Heart right ventricle (tissue), 16 donors: ENCODE measurements around the gene KNDC1. TPM values are rescaled to one million over a fixed set of nuclear protein-coding genes. Genes with fewer than 3 reads are reported as not detected.
A peak's percentile ranks its signal among the peaks of the same experiment; 100 is the strongest.
"Not testable (repeated sequence)": the region's sequence is repeated elsewhere in the genome, so short reads cannot be mapped to it uniquely, and the experiment has no call there.

ENCODE experiments used
- ATAC-seq, 8 donors: fragments of 200-7000 bp; cut with Tn5 transposase; one replicate each; pipeline ENCODE4 v1.9.1; 2020; ENCODE audit warnings: mild to moderate bottlenecking in 8 of 8, moderate library complexity in 8 of 8, moderate number of reproducible peaks in 1 of 8
- DNase-seq, 2 donors: peaks; one replicate each; pipeline ENCODE4 v3.0.0-alpha.2; 2020
- H3K27ac ChIP-seq, 10 donors: fragments of 200-600 bp; sonication (generic) in 2 of 10; one replicate each; pipeline versions ENCODE4 v1.5.0 to v1.8.0; 2020 to 2022; ENCODE audit warnings: mild to moderate bottlenecking in 3 of 10
- H3K27me3 ChIP-seq, 7 donors: fragments of 200-600 bp; one replicate each; pipeline ENCODE4 v1.8.0; 2021 to 2022; ENCODE audit warnings: mild to moderate bottlenecking in 2 of 7
- H3K36me3 ChIP-seq, 9 donors: fragments of 200-600 bp; sonication (generic) in 1 of 9; one replicate each; pipeline versions ENCODE4 v1.5.0 to v1.8.0; 2020 to 2022; ENCODE audit warnings: mild to moderate bottlenecking in 2 of 9
- H3K4me1 ChIP-seq, 9 donors: fragments of 200-600 bp; sonication (generic) in 1 of 9; one replicate each; pipeline versions ENCODE4 v1.5.0 to v1.8.0; 2020 to 2022; ENCODE audit warnings: mild to moderate bottlenecking in 4 of 9
- H3K4me3 ChIP-seq, 10 donors: fragments of 200-600 bp; sonication (generic) in 2 of 10; one replicate each; pipeline versions ENCODE4 v1.5.0 to v1.8.0; 2020 to 2022; ENCODE audit warnings: mild to moderate bottlenecking in 7 of 10, moderate library complexity in 2 of 10
- H3K9me3 ChIP-seq, 11 donors: fragments of 200-600 bp in 10 of 11; sonication (generic) in 2 of 11; one replicate each; pipeline versions ENCODE4 v1.5.0 to v1.8.0; 2013 to 2022; ENCODE audit warnings: mild to moderate bottlenecking in 2 of 11, control low read depth in 1 of 11, moderate library complexity in 1 of 11
- CTCF ChIP-seq, 9 donors: fragments of 200-600 bp; sonication (generic) in 2 of 9; IDR thresholded peaks; one replicate each; pipeline versions ENCODE4 v1.5.0 to v1.8.0; 2021 to 2022; ENCODE audit warnings: antibody characterized with exemption in 9 of 9, mild to moderate bottlenecking in 5 of 9, moderate library complexity in 1 of 9
- WGBS, 2 donors: extraction: QIAGEN DNeasy Blood & Tissue Kit; methylation state at CpG; one replicate each; pipeline ENCODE4 v1.1.7; 2013; ENCODE audit warnings: inconsistent platforms in 1 of 2; 5-methylcytosine and 5-hydroxymethylcytosine counted together
- intact Hi-C, 10 donors: fragments of 100-400 bp; cut with DNase I; formaldehyde crosslinking; loops; one replicate each; pipeline versions ENCODE4 v1.11.1 to v1.14.2; 2022
- polyA plus RNA-seq, 2 donors: library from polyadenylated mRNA; stranded (reverse); fragments of 200-250 nt; gene quantifications; one replicate each; pipeline ENCODE4 v1.2.3, GENCODE V29; 2013
- total RNA-seq, 10 donors: library from RNA; stranded (reverse); fragmentation: NEBNext Ultra II Directional in 3 of 10; extraction: Animal tissue kit (Norgen Biotek cat#: 25700) in 3 of 10; gene quantifications; one replicate each; pipeline versions ENCODE4 v1.2.1 to v1.2.4, GENCODE V29; 2021 to 2023
- donor health status: Arrhythmogenic right ventricular cardiomyopathy.
- donor health status: ischemic (EF 13 %, LVEDD 7.1; RV severe dilation, severe dysfunction).
- donor health status: healthy with polysubstance abuse.
- donor health status: DM: no; HTN: yes; CAD: no.
- donor health status: DM: no; HTN: no; CAD: no.
- donor health status: ischemic (EF 25% LVEDD 6.9; RV normal size, moderate dysfunction).
- donor health status: ischemic (EF 25% LVEDD 5.7; RV mildly dilated, moderate dysfunction).
- donor health status: healthy.
- donor health status: DM: yes; HTN: yes; CAD: no.
- donor health status: Ischemic cardiomyopathy.
- donor health status: ischemic (EF 35%, LVEDD 5.7; RV mildly dilated, moderate dysfunction).
- donor health status: nonischemic (EF 11% LVEDD 7.7; RV severe dilation, severe dysfunction).
- donor health status: DM: yes; HTN: yes; CAD: no.
- donor health status: PGD.
- donor health status: ischemic (EF 29% LVEDD 5.4; RV normal size, mild dysfunction).
- donor health status: nonischemic (EF 23%, LVEDD 6.1; RV moderate dilation, normal function).

Gene KNDC1
- total and polyA plus RNA-seq, 12 donors, result 0.04 to 0.88 (median 0.14) TPM; not detected in 3

- 84 to 86% methylated on average over 26 of the region's 26 CpGs for WGBS, 2 donors
- intact Hi-C loops, result no loop called here
- Histone ChIP-seq H3K4me1 (no peaks in the 10 kb centered on the region), H3K4me3 (no peak overlapping the region), H3K9me3 (no peaks in the 10 kb centered on the region), H3K36me3 (no peaks in the 10 kb centered on the region), H3K27me3 (peaks cover 0 to 8% (median 0%) of the 10 kb centered on the region in 7 donors), H3K27ac (no peak overlapping the region)
- ATAC-seq (peak in 1 of 8 donors; percentile 21), DNase-seq (no peak)
- TF ChIP-seq CTCF (IDR thresholded peaks at IDR 0.05), result no peak
Observed at GRCh38 chr10:133132473-133133291, 27.3 kb upstream of the KNDC1 start.

GRCh38 chr10:133133471-133134231 lies 26.4 kb upstream of the KNDC1 start:
- no peaks in the 10 kb centered on the region for H3K4me1 ChIP-seq
- DNase-seq (no peak), ATAC-seq (peak in 1 of 8 donors; percentile 23)
- intact Hi-C loops, result no loop called here
- H3K27me3 ChIP-seq, result peaks cover 0 to 6% (median 0%) of the 10 kb centered on the region in 7 donors
- H3K4me3 ChIP-seq, result no peak overlapping the region
- WGBS, 2 donors, result 75 to 83% methylated on average over 20 of the region's 20 CpGs
- no peak for TF ChIP-seq CTCF (IDR thresholded peaks at IDR 0.05)
- H3K27ac ChIP-seq, result no peak overlapping the region
- no peaks in the 10 kb centered on the region for H3K9me3 ChIP-seq
- H3K36me3 ChIP-seq, result no peaks in the 10 kb centered on the region

GRCh38 chr10:133134411-133135115 lies 25.5 kb upstream of the KNDC1 start:
- ATAC-seq (no peak), DNase-seq (no peak)
- intact Hi-C loops, result no loop called here
- Histone ChIP-seq H3K4me3 (no peak overlapping the region), H3K36me3 (no peaks in the 10 kb centered on the region), H3K27ac (no peak overlapping the region), H3K27me3 (peaks cover 0 to 2% (median 0%) of the 10 kb centered on the region in 7 donors), H3K4me1 (no peaks in the 10 kb centered on the region), H3K9me3 (no peaks in the 10 kb centered on the region)
- TF ChIP-seq CTCF (IDR thresholded peaks at IDR 0.05), result no peak
- 71 to 76% methylated on average over 20 of the region's 20 CpGs for WGBS, 2 donors

GRCh38 chr10:133135116-133135465 lies 24.9 kb upstream of the KNDC1 start:
- no peaks in the 10 kb centered on the region for H3K4me1 ChIP-seq
- no peak for TF ChIP-seq CTCF (IDR thresholded peaks at IDR 0.05)
- WGBS, 2 donors, result 73 to 79% methylated on average over 8 of the region's 8 CpGs
- no peak overlapping the region for H3K4me3 ChIP-seq
- H3K27ac ChIP-seq, result no peak overlapping the region
- DNase-seq (no peak), ATAC-seq (no peak)
- no peaks in the 10 kb centered on the region for H3K36me3 ChIP-seq
- H3K27me3 ChIP-seq, result peaks cover 0 to 5% (median 0%) of the 10 kb centered on the region in 7 donors
- intact Hi-C loops, result no loop called here
- no peaks in the 10 kb centered on the region for H3K9me3 ChIP-seq

- DNase-seq, H3K4me3 ChIP-seq, intact Hi-C loops, H3K4me1 ChIP-seq, H3K36me3 ChIP-seq, H3K9me3 ChIP-seq, ATAC-seq, H3K27ac ChIP-seq: not testable (repeated sequence)
- WGBS, 2 donors, result 90 to 92% methylated on average over 12 of the region's 12 CpGs
- peaks cover 16 to 29% (median 24%) of the 10 kb centered on the region in 7 donors for H3K27me3 ChIP-seq
Observed at GRCh38 chr10:133137486-133138145, 22.4 kb upstream of the KNDC1 start.
